ENCODE measurements around the gene MYL1. TPM values are rescaled to one million over a fixed set of nuclear protein-coding genes. Genes with fewer than 3 reads are reported as not detected.

The MYL1 gene
- total RNA-seq, 1 donor from 2014 or later, result 11.1 TPM

- Histone ChIP-seq H3K79me2 (ENCODE audit: insufficient read depth, low read length) (no peaks in the 10 kb centered on the region), H3K36me3 (ENCODE audit: insufficient read depth, low read length) (no peaks in the 10 kb centered on the region), H3K4me1 (ENCODE audit: insufficient read depth, low read length) (no peaks in the 10 kb centered on the region), H3K9ac (ENCODE audit: low read length) (no peak overlapping the region), H3K9me3 (ENCODE audit: insufficient read depth, low read depth, low read length) (no peaks in the 10 kb centered on the region), H4K20me1 (ENCODE audit: insufficient read depth, low read length) (no peaks in the 10 kb centered on the region), H2AFZ (ENCODE audit: low read depth, low read length) (no peak overlapping the region), H3K27me3 (ENCODE audit: insufficient read depth, low read length) (no peaks in the 10 kb centered on the region), H3K4me2 (ENCODE audit: low read length) (no peak overlapping the region), H3K4me3 (ENCODE audit: insufficient read depth, low read depth, low read length) (no peak overlapping the region), H3K27ac (ENCODE audit: low read depth, low read length) (no peak overlapping the region)
- Mint-ChIP-seq H3K36me3 (ENCODE audit: low read depth, unreplicated experiment) (no peaks in the 10 kb centered on the region), H3K27ac (ENCODE audit: unreplicated experiment) (no peak overlapping the region), H3K27me3 (ENCODE audit: low read depth, unreplicated experiment) (no peaks in the 10 kb centered on the region), H3K4me1 (ENCODE audit: low read depth, unreplicated experiment) (peaks cover 7% of the 10 kb centered on the region), H3K9me3 (ENCODE audit: unreplicated experiment) (peaks cover 4% of the 10 kb centered on the region), H3K4me3 (ENCODE audit: unreplicated experiment) (no peak overlapping the region)
- no peak for FAIRE-seq
- peak; percentile 20 for DNase-seq (ENCODE audit: low read depth)
- TF ChIP-seq CTCF (IDR thresholded peaks at IDR 0.05; ENCODE audit: insufficient read depth, low read depth, low read length) (no peak), EZH2 (IDR thresholded peaks at IDR 0.05; ENCODE audit: insufficient read depth, low read length) (no peak)
Observed at GRCh38 chr2:210250622-210251021, 64.4 kb downstream of the MYL1 start.

Other genes with a start within 250 kb of the MYL1 start
- 7.5 and 8.7 TPM in 2 replicates for gene KANSL1L, start 143.8 kb downstream of the MYL1 start, total RNA-seq
- gene ACADL, start 89.7 kb downstream of the MYL1 start, total RNA-seq, result 1.9 and 2.3 TPM in 2 replicates
- gene LANCL1, start 161.6 kb upstream of the MYL1 start, total RNA-seq, result 38.3 and 38.9 TPM in 2 replicates
- gene CPS1, start 241.4 kb upstream of the MYL1 start, total RNA-seq, result 5.8 and 8.0 TPM in 2 replicates

All from astrocyte (in vitro differentiated cells and primary cell).